Measurements from ENCODE around the gene ANKRD9. TPM values are rescaled to one million over a fixed set of nuclear protein-coding genes. Genes with fewer than 3 reads are reported as not detected.

Gene ANKRD9
- total and polyA plus RNA-seq, 2 donors (not counting 3 experiments of a cell fraction or from before 2014, with no cell fraction given), result 21.0 to 24.6 TPM

- H4K20me1 ChIP-seq (replicated peaks; ENCODE audit: control insufficient read depth, extremely low read depth, insufficient read depth, low read length), result no peaks in the 10 kb centered on the region
- BruUV-seq (replicated peaks), result no TSS peak
- TF ChIP-seq FOS (IDR thresholded peaks at IDR 0.05; ENCODE audit: borderline replicate concordance, insufficient read depth, low read length) (no peak), CTCF (IDR thresholded peaks at IDR 0.05; ENCODE audit: extremely low read depth in 1 of 2, insufficient read depth in 1 of 2, low read depth in 1 of 2, low read length in 2 of 2) (no peak), JUN (IDR thresholded peaks at IDR 0.05; ENCODE audit: borderline replicate concordance, insufficient read depth, insufficient read length, low read depth) (no peak), MAX (IDR thresholded peaks at IDR 0.05; ENCODE audit: insufficient read depth, insufficient read length) (no peak), GATA2 (IDR thresholded peaks at IDR 0.05; ENCODE audit: insufficient read depth, insufficient read length, low read depth, low read length) (no peak), POLR2A (IDR thresholded peaks at IDR 0.05; ENCODE audit: low read depth, low read length) (no peak)
- no peak overlapping the region for H2AFZ ChIP-seq (ENCODE audit: low read depth, low read length)
- ChIA-PET POLR2A (no interaction called here), CTCF (interaction anchor here (0.7 kb wide), 1 partner anchor 54 kb away, joined by 3 read pairs; no protein-coding TSS in a partner anchor)
- no peaks in the 10 kb centered on the region for H3K9me3 ChIP-seq (replicated peaks; ENCODE audit: control insufficient read depth, insufficient read depth, low read length)
- no peaks in the 10 kb centered on the region for H3K27me3 ChIP-seq (ENCODE audit: control insufficient read depth in 2 of 2, insufficient read depth in 2 of 2, low read length in 2 of 2)
- H3K9me1 ChIP-seq (replicated peaks; ENCODE audit: control insufficient read depth, extremely low read depth, insufficient read depth, low read length), result no peaks in the 10 kb centered on the region
- no peak overlapping the region for H3K9ac ChIP-seq (replicated peaks; ENCODE audit: extremely low read depth, insufficient read depth, low read length)
- FAIRE-seq, result no peak
- H3K4me2 ChIP-seq (ENCODE audit: insufficient read depth, low read length), result no peak overlapping the region
- no peak overlapping the region for H3K27ac ChIP-seq (ENCODE audit: insufficient read depth, low read depth, low read length)
- peaks cover 0 to 17% of the 10 kb centered on the region in 2 experiments for H3K36me3 ChIP-seq (ENCODE audit: control insufficient read depth in 2 of 2, extremely low read depth in 1 of 2, insufficient read depth in 2 of 2, low read length in 2 of 2)
- no peaks in the 10 kb centered on the region for H3K4me1 ChIP-seq (ENCODE audit: control insufficient read depth, extremely low read depth, insufficient read depth, low read length)
- no peak for DNase-seq (ENCODE audit: low read depth, low spot score)
- intact Hi-C loops (cut with micrococcal nuclease) (no loop called here), dilution Hi-C loops (cut with MboI; ENCODE audit: extremely low pct_ligation_motif_present, low sequenced_read_pairs) (no loop called here)
- H3K4me3 ChIP-seq (replicated peaks in 1 of 3; ENCODE audit: insufficient read depth in 1 of 3, low read depth in 1 of 3, low read length in 3 of 3), result no peak overlapping the region
- no peaks in the 10 kb centered on the region for H3K79me2 ChIP-seq (ENCODE audit: control insufficient read depth, insufficient read depth, low read length)
Observed at GRCh38 chr14:102462391-102462790, 47.2 kb downstream of the ANKRD9 start.
